Ishikawa (cell line): ENCODE data around the gene DDX23.

Source experiments
- CEBPB ChIP-seq: IDR thresholded peaks from 2 replicates; pipeline ENCODE4 v1.6.1; 2012
- CREB1 ChIP-seq: IDR thresholded peaks from 2 replicates; pipeline ENCODE4 v1.6.1; 2012; ENCODE audit warnings: low read depth
- EGR1 ChIP-seq: IDR thresholded peaks from 2 replicates; pipeline ENCODE4 v1.6.1; 2012
- EP300 ChIP-seq: IDR thresholded peaks from 2 replicates; pipeline ENCODE4 v1.6.1; 2012; ENCODE audit warnings: borderline replicate concordance
- FOXM1 ChIP-seq: IDR thresholded peaks from 2 replicates; pipeline ENCODE4 v1.6.1; 2012; ENCODE audit warnings: low read depth, borderline replicate concordance
- MAX ChIP-seq: IDR thresholded peaks from 2 replicates; pipeline ENCODE4 v1.6.1; 2012
- NFIC ChIP-seq: IDR thresholded peaks from 2 replicates; pipeline ENCODE4 v1.6.1; 2012
- RAD21 ChIP-seq: IDR thresholded peaks from 2 replicates; pipeline ENCODE4 v1.6.1; 2012; ENCODE audit warnings: low read depth
- REST ChIP-seq: IDR thresholded peaks from 2 replicates; pipeline ENCODE4 v1.6.1; 2012; ENCODE audit warnings: low read depth, mild to moderate bottlenecking
- TAF1 ChIP-seq: IDR thresholded peaks from 2 replicates; pipeline ENCODE4 v1.6.1; 2012; ENCODE audit warnings: low read depth, mild to moderate bottlenecking
- TCF12 ChIP-seq: IDR thresholded peaks from 2 replicates; pipeline ENCODE4 v1.6.1; 2012; ENCODE audit warnings: low read depth
- TEAD4 ChIP-seq: IDR thresholded peaks from 2 replicates; pipeline ENCODE4 v1.6.1; 2012
- USF1 ChIP-seq: IDR thresholded peaks from 2 replicates; pipeline ENCODE4 v1.6.1; 2012
- YY1 ChIP-seq: IDR thresholded peaks from 2 replicates; pipeline ENCODE4 v1.6.1; 2012; ENCODE audit warnings: low read depth
- ZBTB7A ChIP-seq: IDR thresholded peaks from 2 replicates; pipeline ENCODE4 v1.6.1; 2012; ENCODE audit warnings: low read depth

Gene DDX23

GRCh38 chr12:48832321-48833060, 19.5 kb downstream of the DDX23 start:
- no peak for TF ChIP-seq NFIC
- TF ChIP-seq TCF12, result no peak
- no peak for TF ChIP-seq ZBTB7A
- TF ChIP-seq TEAD4, result no peak
- no peak for TF ChIP-seq MAX
- TF ChIP-seq CEBPB, result no peak
- TF ChIP-seq EP300, result no peak

- no peak for TF ChIP-seq TCF12
- TF ChIP-seq YY1, result no peak
- no peak for TF ChIP-seq TAF1
- TF ChIP-seq TEAD4, result no peak
- no peak for TF ChIP-seq ZBTB7A
- no peak for TF ChIP-seq EGR1
- TF ChIP-seq REST, result no peak
These were observed 20.7 kb downstream of the DDX23 start for GRCh38 chr12:48831257-48831656.

- TF ChIP-seq REST, result no peak
- TF ChIP-seq TEAD4, result no peak
- no peak for TF ChIP-seq TAF1
- no peak for TF ChIP-seq CREB1
- no peak for TF ChIP-seq FOXM1
- TF ChIP-seq YY1, result no peak
- no peak for TF ChIP-seq MAX
- no peak for TF ChIP-seq NFIC
- no peak for TF ChIP-seq EGR1
- TF ChIP-seq EP300, result no peak
- no peak for TF ChIP-seq CEBPB
- no peak for TF ChIP-seq USF1
- TF ChIP-seq RAD21, result no peak
- TF ChIP-seq ZBTB7A, result no peak
- TF ChIP-seq TCF12, result no peak
These were observed 23.0 kb downstream of the DDX23 start for GRCh38 chr12:48828841-48829575.

GRCh38 chr12:48828293-48828692, 23.7 kb downstream of the DDX23 start:
- TF ChIP-seq ZBTB7A (no peak), CEBPB (no peak), CREB1 (no peak), EP300 (no peak), YY1 (no peak), NFIC (no peak), REST (no peak)
